Measurements from ENCODE around the gene LMNB1.
"Not testable (repeated sequence)": the region's sequence is repeated elsewhere in the genome, so short reads cannot be mapped to it uniquely, and the experiment has no call there.

Gene LMNB1, protein sequence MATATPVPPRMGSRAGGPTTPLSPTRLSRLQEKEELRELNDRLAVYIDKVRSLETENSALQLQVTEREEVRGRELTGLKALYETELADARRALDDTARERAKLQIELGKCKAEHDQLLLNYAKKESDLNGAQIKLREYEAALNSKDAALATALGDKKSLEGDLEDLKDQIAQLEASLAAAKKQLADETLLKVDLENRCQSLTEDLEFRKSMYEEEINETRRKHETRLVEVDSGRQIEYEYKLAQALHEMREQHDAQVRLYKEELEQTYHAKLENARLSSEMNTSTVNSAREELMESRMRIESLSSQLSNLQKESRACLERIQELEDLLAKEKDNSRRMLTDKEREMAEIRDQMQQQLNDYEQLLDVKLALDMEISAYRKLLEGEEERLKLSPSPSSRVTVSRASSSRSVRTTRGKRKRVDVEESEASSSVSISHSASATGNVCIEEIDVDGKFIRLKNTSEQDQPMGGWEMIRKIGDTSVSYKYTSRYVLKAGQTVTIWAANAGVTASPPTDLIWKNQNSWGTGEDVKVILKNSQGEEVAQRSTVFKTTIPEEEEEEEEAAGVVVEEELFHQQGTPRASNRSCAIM

DNA sequence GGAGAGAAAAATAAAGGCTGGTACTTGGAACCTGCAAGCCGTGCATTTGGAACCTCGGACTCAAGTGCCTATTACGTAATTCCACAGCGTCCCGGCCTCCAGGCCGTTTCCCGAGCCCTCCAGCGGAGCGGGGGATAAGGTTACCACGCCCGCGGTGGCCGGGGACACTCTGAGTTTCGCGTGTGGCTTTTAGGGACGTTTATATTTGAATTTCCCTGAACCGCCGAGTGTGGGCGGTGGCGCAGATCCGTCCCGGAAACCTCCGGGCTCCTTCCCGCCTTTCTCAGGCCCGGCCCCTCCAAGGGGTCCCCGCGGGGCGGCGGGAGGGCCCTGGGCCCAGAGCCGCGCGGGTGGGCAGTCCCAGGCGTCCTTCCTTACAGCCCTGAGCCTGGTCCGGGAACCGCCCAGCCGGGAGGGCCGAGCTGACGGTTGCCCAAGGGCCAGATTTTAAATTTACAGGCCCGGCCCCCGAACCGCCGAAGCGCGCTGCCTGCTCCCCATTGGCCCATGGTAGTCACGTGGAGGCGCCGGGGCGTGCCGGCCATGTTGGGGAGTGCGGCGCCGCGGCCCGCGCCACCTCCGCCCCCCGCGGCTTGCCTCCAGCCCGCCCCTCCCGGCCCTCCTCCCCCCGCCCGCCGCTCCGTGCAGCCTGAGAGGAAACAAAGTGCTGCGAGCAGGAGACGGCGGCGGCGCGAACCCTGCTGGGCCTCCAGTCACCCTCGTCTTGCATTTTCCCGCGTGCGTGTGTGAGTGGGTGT is at the start of gene LMNB1:
LMNB1 (plus strand) TSS at position 638 of the 758 bp plus-strand sequence. CDS start 373 bp downstream, outside the sequence.
- DNase-seq (ENCODE audit: low read depth) = peak; percentile 85
- peak within 1 kb of the TSS; percentile 90 for H3K4me3 ChIP-seq (ENCODE audit: low read depth, low read length)

DNA sequence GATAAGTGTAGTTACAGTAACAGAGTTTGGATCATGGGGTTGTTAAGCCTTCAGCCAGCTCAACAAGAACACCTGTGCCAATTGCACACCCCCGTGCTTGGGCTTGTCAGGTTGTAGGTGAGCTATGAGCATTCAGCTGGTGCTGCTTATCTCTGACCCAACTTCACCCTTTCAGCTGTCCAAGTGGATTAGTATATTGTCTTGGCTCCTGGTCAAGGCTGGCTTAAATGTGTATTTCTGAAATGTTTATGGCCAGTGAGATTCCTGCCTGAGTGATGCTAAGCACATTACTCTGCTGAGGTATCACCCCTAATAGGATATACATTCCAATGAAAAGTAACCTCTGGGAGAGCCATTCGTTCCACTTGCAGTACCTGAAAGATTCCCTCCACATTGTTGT is 44.2 kb upstream of the LMNB1 start:
- no peak overlapping the region for H3K4me3 ChIP-seq (ENCODE audit: low read depth, low read length)
- DNase-seq (ENCODE audit: low read depth) = no peak

DNA sequence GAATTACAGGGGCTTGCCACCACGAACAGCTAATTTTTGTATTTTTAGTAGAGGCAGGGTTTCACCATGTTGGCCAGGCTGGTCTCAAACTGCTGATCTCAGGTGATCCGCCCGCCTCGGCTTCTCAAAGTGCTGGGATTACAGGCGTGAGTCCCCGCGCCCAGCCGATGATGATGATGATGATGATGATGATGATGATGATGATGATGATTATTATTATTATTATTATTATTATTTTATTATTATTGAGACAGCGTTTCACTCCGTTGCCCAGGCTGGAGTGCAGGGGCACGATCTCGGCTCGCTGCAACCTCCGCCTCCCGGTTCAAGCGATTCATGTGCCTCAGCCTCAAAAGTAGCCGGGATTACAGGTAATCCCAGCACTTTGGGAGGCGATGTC is 42.4 kb upstream of the LMNB1 start:
- not testable (repeated sequence) for DNase-seq (ENCODE audit: low read depth); H3K4me3 ChIP-seq (ENCODE audit: low read depth, low read length)

DNA sequence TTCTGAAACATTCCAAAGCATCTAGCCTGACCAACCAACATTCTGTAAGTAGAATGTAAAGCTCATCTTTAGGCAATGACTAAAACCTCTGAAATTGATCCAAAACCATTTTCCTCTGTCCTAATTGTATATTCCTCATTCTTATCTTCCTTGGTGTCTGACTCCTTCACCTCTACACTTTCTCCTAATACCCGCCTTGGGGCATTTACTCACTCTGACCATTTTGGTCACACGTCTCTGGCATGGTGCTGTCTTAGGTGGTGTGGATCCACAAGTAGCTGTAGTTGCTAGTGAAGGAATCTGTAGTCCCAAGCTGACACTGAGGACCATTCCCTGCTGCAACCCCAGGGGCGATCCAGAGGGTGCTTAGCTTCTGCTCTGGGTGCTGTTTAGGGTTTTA is 40.8 kb upstream of the LMNB1 start:
- H3K4me3 ChIP-seq (ENCODE audit: low read depth, low read length) = no peak overlapping the region
- DNase-seq (ENCODE audit: low read depth) = no peak

DNA sequence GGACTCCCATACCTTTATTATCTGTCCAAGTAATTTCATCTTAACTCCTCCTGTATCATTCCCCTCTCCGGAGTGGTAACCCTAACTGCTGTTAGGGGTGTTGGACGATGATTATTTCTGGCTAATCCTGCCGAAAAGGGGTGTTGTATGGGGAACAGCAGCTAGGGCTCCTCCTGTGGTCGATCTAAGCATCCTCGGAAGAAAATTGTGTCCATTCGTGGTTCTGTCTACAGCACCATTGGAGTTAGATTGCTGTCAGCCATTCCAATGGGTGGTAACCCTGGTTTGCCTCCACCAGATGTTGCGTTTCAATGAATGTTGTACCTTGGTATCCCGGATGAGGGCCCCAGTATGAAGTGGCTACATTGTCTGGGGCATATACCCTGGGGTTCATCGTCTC is 35.6 kb upstream of the LMNB1 start:
- H3K4me3 ChIP-seq (ENCODE audit: low read depth, low read length) = no peak overlapping the region
- DNase-seq (ENCODE audit: low read depth) = no peak

DNA sequence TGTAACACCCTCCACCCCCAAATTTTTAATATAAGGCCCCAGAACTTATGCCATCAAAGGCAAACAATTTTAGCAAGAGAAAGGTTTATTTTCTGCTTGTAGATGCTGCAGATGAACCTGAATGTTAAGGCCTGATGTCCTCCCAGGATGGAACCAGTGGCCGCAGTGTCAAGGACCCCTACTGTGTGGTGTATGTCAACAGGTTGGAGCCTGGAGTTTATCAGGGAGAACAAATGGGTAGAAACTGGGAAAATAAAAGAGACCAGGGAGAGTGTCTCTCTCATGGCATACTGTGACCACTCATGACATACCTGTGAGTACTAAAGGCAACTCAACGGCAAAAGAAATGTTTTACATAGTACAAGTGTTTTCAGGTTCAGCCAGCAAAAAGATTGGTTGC is 34.5 kb upstream of the LMNB1 start:
- DNase-seq (ENCODE audit: low read depth) = no peak
- H3K4me3 ChIP-seq (ENCODE audit: low read depth, low read length) = no peak overlapping the region

DNA sequence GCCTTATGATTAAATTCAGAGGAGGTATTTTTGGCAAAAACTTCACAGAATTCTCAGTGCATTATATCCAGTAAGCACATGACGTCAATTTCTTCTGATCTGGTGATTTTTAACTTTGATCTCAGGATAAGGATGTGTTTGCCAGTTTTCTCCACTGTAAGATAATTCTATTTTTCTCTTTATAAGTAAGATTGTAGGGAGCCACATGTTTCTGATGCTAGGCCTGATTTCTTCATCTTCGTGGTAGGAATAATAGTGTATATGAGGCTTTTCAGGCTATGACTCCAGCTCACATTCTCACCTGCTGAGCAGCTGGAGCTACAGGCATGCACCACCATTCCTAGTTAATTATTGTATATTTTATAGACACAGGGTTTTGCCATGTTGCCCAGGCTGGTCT is 32.1 kb upstream of the LMNB1 start:
- H3K4me3 ChIP-seq (ENCODE audit: low read depth, low read length) = no peak overlapping the region
- DNase-seq (ENCODE audit: low read depth) = no peak

DNA sequence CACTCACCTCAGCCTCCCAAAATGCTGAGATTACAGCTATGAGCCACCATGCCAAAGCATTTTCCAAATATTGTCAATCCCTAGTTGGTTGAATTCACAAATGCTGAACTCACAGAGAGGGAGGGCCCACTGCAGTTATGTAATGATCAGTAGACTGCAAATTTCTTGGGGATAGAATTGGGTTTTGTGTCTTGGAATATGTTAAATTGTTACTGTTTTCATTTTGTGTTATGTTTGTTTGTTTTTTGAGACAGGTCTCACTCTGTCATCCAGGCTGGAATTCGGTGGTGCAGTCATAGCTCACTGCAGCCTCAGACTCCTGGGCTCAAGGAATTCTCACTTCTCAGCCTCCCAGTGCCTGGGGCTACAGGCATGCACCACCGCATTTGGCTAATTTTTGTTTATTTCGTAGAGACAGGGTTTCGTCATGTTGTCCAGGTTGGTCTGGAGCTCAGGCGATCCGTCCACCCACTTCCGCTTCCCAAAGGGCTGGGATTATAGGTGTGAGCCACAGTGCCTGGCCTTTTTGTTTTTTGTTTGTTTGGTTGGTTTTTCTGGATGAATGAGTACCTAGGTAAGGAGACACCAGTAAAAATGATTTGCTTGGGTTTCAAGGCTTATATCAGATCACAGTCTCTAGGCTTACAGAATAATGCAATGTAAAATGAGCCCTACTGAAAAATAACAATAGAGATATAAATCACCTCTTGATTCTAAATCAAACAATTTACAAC is 31.5 kb upstream of the LMNB1 start:
- H3K4me3 ChIP-seq (ENCODE audit: low read depth, low read length) = no peak overlapping the region
- DNase-seq (ENCODE audit: low read depth) = no peak

DNA sequence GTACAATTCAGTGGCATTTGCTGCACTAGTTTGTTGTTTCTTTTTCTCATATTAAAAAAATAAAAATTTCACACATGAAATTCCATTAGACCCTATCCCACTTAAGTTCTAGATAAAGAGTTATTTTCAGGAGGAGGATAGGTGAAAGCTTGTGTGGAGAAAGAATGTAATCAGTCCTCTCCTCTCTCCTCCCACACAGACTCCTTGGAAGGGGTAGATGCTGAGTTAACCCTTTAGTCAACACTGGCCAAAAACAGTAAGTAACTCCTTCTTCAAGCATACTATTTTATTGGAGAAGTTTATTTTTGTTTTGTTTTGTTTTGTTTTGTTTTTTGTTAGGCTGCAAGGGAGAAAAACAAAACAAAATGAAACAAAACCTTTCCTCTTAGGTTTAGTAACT is 30.6 kb upstream of the LMNB1 start:
- no peak for DNase-seq (ENCODE audit: low read depth)
- H3K4me3 ChIP-seq (ENCODE audit: low read depth, low read length) = no peak overlapping the region

DNA sequence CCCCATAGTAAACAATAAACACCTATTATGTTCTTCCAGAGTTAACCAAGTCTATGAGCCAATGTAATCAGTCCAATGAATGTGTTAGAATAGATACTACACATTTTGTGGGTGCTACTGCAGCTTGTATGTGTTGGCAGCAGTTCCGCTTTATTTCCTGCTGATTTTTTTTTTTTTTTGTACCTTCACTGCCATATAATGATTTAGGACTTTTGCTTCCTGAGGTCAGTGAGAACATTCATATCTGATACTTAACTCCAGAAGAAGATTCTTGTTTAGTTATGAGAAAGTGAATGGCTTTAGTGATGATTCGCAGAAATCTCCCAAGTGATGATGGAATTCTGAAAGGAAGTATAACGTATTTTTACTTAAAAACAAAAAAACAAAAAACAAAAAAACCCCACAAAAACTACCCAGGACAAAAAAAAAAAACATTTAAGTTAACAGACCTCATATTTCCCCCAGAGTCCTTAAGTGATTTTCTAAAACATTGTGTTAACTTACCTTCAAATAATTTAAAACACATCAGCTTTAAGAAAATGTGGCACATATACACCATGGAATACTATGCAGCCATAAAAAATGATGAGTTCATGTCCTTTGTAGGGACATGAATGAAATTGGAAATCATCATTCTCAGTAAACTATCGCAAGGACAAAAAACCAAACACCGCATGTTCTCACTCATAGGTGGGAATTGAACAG is 24.7 kb upstream of the LMNB1 start:
- H3K4me3 ChIP-seq (ENCODE audit: low read depth, low read length) = no peak overlapping the region
- no peak for DNase-seq (ENCODE audit: low read depth)

DNA sequence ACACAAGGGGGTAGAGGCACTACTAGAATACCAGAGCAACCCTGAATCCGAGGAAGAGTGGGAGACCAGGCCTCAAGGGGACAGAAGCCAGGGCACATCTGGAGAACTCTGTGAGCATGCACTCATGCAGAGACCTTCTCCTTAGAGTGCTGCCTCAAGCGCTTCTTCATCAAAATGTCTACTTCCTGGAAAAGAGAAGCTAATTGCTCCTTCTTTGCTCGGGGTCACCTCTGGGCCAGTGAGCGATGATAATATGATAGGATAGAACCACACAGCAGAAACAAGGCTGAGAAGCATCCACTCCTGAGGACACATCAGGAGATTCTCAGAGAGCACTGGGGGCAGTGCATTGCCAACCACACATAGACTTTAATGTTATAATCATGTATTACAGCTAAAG is 23.7 kb upstream of the LMNB1 start:
- no peak for DNase-seq (ENCODE audit: low read depth)

DNA sequence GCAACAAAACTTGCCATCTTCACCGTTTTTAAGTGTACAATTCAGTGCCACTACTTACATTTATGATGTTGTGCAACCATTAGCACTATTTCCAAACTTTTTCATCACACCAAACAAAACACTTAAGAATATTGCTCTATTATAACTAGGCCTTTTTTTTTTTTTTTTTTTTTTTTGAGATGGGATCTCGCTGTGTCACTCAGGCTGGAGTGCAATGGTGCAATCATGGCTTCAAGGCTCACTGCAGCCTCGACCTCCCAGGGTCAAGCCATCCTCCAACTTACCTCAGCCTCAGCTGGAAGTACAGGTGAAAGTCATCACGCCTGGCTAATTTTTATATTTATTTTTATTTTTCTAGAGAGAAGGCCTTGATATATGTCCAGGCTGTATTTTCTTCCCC is 22.3 kb upstream of the LMNB1 start:
- no peak overlapping the region for H3K4me3 ChIP-seq (ENCODE audit: low read depth, low read length)
- no peak for DNase-seq (ENCODE audit: low read depth)

More for the DNA sequence above, 23.7 kb upstream of the LMNB1 start:
- H3K4me3 ChIP-seq (ENCODE audit: low read depth, low read length) = no peak overlapping the region

DNA sequence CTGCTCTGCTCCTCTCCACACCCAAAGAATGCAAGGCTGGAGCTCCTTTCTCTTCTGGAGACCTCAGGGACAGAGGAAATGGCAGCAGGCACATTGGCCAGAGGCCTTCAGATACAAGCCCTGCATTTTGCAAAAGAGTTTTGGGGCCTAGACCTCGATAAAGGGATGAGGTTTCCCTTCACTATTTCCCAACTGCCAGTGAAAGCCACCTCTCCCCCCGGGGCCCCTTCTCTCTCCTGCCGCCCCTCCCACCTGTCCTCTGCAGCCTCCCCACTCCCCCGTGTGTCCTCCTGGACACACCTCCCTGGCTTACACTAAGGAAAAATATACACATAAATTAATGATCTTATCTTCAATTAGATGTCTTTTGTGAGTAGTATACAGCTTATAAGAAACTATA is 21.3 kb upstream of the LMNB1 start:
- no peak for DNase-seq (ENCODE audit: low read depth)
- no peak overlapping the region for H3K4me3 ChIP-seq (ENCODE audit: low read depth, low read length)

DNA sequence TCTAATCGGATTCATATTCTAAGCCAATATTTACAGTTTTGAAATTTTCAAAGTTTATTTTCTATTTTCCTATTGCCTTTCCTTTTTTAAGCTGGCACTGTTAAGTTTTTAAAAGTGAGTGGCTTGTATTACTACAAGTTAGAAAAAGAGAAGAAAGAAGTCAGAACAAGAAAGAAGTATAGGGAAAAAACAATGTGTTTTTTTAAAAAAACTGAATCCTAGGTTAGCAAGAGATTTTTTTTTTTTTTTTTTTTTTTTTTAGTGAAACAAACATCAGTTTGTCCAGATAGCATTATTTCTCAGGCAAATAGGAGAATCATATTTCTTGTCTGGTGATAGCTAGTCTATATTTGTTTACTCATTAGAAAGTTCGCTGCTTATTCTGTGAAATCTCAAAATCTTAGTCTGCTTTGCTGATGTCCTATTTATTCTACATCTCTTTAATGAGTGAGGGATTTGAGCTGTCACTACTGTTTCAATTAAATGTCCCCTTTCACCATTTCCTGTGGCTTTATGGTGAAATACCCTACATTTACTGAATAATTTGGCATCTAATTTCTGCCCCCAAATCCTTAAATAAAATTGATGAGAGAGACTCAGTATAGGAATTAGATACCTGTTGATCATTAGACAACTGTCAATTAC is 19.1 kb upstream of the LMNB1 start:
- no peak overlapping the region for H3K4me3 ChIP-seq (ENCODE audit: low read depth, low read length)

DNA sequence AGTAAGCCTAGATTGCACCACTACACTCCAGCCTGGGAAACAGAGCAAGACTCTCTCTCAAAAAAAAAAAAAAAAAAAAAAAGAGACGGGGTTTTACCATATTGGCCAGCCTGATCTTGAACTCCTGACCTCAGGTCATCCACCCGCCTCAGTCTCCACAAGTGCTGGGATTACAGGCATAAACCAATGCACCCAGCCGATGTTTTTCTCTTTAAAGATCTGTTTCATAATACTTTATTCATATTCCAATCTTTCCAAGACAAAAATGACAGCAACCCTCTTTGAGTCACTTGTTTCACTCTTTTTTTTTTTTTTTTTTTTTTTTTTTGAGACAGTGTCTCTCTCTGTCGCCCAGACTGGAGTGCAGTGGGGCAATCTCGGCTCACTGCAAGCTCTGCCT is 13.6 kb upstream of the LMNB1 start:
- H3K4me3 ChIP-seq (ENCODE audit: low read depth, low read length) = no peak overlapping the region
- DNase-seq (ENCODE audit: low read depth) = no peak

More for the DNA sequence above, 19.1 kb upstream of the LMNB1 start:
- DNase-seq (ENCODE audit: low read depth) = no peak

DNA sequence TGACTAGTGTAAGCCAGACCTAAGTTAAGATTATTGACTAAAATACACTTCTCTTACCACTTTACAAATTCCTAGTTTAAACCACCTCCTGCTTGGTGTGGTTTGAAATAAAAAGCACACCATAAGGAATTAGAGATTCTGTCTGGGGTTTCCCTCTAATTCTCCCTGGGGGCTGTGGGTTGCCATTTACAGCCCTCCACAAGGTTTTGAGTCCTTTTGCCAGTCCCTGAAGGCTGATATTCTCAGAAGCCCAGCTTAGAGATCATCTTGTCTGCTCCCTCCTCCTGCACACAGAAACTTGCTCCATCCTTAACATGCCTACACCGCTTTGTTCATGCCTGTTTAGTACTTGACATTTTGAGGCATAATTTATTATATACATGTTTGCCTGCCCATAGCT is 7.2 kb upstream of the LMNB1 start:
- DNase-seq (ENCODE audit: low read depth) = no peak
- no peak overlapping the region for H3K4me3 ChIP-seq (ENCODE audit: low read depth, low read length)

DNA sequence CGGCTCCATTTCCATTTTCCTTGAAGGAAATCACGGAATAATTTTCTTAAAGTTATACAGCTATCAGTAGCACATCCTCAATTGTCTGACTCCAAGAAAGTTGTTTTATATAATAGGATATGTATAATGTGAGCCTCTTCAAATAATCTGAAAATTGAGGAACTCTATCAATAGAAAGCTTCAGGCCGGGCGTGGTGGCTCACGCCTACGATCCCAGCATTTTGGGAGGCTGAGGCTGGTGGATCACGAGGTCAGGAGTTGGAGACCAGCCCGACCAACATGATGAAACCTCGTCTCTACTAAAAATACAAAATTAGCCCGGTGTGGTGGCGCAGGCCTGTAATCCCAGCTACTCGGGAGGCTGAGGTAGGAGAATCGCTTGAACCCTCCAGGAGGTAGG is 3.4 kb upstream of the LMNB1 start:
- not testable (repeated sequence) for DNase-seq (ENCODE audit: low read depth)

DNA sequence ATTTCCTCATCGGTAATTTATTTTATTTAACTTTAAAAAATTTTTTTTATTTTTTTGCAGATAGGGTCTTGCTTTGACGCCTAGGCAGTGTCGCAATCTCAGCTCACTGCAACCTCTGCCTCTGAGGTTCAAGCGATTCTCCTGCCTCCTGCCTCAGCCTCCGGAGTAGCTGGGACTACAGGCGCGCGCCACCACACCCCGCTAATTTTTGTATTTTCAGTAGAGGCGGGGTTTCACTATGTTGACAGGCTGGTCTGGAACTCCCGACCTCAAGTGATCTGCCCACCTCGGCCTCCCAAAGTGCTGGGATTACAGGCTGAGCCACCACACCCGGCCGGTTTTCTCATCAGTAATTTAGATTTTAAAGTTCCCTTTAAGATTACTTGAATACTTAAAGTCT is 2.3 kb upstream of the LMNB1 start:
- H3K4me3 ChIP-seq (ENCODE audit: low read depth, low read length); DNase-seq (ENCODE audit: low read depth): not testable (repeated sequence)

More for the DNA sequence above, 3.4 kb upstream of the LMNB1 start:
- H3K4me3 ChIP-seq (ENCODE audit: low read depth, low read length) = not testable (repeated sequence)

All from skeletal muscle cell (primary cell).